ENCODE results near the gene NCDN.
A peak's percentile ranks its signal among the peaks of the same experiment; 100 is the strongest.
"Not testable (repeated sequence)": the region's sequence is repeated elsewhere in the genome, so short reads cannot be mapped to it uniquely, and the experiment has no call there.

The NCDN gene

GRCh38 chr1:35571263-35571662, 13.7 kb downstream of the NCDN start:
- no peak for DNase-seq

- DNase-seq: no peak
Measured at GRCh38 chr1:35572296-35572695, 14.7 kb downstream of the NCDN start.

- no peak for DNase-seq
Measured at GRCh38 chr1:35573198-35574124, 15.9 kb downstream of the NCDN start, which contains the start of gene TFAP2E. Gene TFAP2E (plus strand): TSS chr1:35573314. CDS start chr1:35573578, 264 bp downstream.

- no peak for DNase-seq
Measured at GRCh38 chr1:35574125-35574654, 16.6 kb downstream of the NCDN start.

GRCh38 chr1:35574655-35575415, 17.2 kb downstream of the NCDN start:
- DNase-seq: no peak

GRCh38 chr1:35575416-35575958, 17.9 kb downstream of the NCDN start:
- no peak for DNase-seq

- no peak for DNase-seq
Measured at GRCh38 chr1:35576061-35576765, 18.6 kb downstream of the NCDN start.

GRCh38 chr1:35576766-35577070, 19.1 kb downstream of the NCDN start:
- not testable (repeated sequence) for DNase-seq

GRCh38 chr1:35577071-35577998, 19.7 kb downstream of the NCDN start:
- DNase-seq: peak; percentile 56

GRCh38 chr1:35580949-35581388, 23.4 kb downstream of the NCDN start:
- DNase-seq: no peak

- DNase-seq: not testable (repeated sequence)
Measured at GRCh38 chr1:35581621-35582020, 24.0 kb downstream of the NCDN start.

GRCh38 chr1:35585281-35585680, 27.7 kb downstream of the NCDN start:
- no peak for DNase-seq

GRCh38 chr1:35585805-35586204, 28.2 kb downstream of the NCDN start:
- DNase-seq: not testable (repeated sequence)

- no peak for DNase-seq
Measured at GRCh38 chr1:35586808-35587207, 29.2 kb downstream of the NCDN start.

- no peak for DNase-seq
Measured at GRCh38 chr1:35587736-35588135, 30.1 kb downstream of the NCDN start.

- no peak for DNase-seq
Measured at GRCh38 chr1:35588197-35588910, 30.8 kb downstream of the NCDN start.

GRCh38 chr1:35589516-35590427, 32.2 kb downstream of the NCDN start:
- DNase-seq: no peak

- DNase-seq: no peak
Measured at GRCh38 chr1:35590476-35591040, 33.0 kb downstream of the NCDN start.

GRCh38 chr1:35591211-35591610, 33.6 kb downstream of the NCDN start:
- DNase-seq: no peak
